NCI-H2171 treated with DMSO at 0.1 percent for 48 hours (cell line): Measurements from ENCODE around the gene ROCK2.
"Not testable (repeated sequence)": the region's sequence is repeated elsewhere in the genome, so short reads cannot be mapped to it uniquely, and the experiment has no call there.

Source experiments
- DNase-seq: peaks from one replicate; lab custom pipeline; 2025; lab: John Stamatoyannopoulos, UW

Gene ROCK2

GRCh38 chr2:11340717-11341116 lies 3.7 kb downstream of the ROCK2 start:
- DNase-seq, result no peak

- no peak for DNase-seq
Observed at GRCh38 chr2:11339508-11340083, 4.8 kb downstream of the ROCK2 start.

GRCh38 chr2:11338580-11338979 lies 5.9 kb downstream of the ROCK2 start:
- DNase-seq, result no peak

GRCh38 chr2:11337909-11338308 lies 6.5 kb downstream of the ROCK2 start:
- DNase-seq, result no peak

GRCh38 chr2:11336189-11336588 lies 8.2 kb downstream of the ROCK2 start:
- no peak for DNase-seq

- no peak for DNase-seq
Observed at GRCh38 chr2:11333427-11334183, 10.8 kb downstream of the ROCK2 start.

- DNase-seq, result no peak
Observed at GRCh38 chr2:11332596-11332995, 11.8 kb downstream of the ROCK2 start.

- DNase-seq, result no peak
Observed at GRCh38 chr2:11330457-11331142, 13.8 kb downstream of the ROCK2 start.

- DNase-seq, result no peak
Observed at GRCh38 chr2:11329776-11330175, 14.7 kb downstream of the ROCK2 start.

- DNase-seq, result not testable (repeated sequence)
Observed at GRCh38 chr2:11328522-11328921, 15.9 kb downstream of the ROCK2 start.

- no peak for DNase-seq
Observed at GRCh38 chr2:11327871-11328270, 16.6 kb downstream of the ROCK2 start.

GRCh38 chr2:11326677-11327211 lies 17.7 kb downstream of the ROCK2 start:
- DNase-seq, result no peak

GRCh38 chr2:11325961-11326676 lies 18.3 kb downstream of the ROCK2 start:
- no peak for DNase-seq

GRCh38 chr2:11321847-11322246 lies 22.6 kb downstream of the ROCK2 start:
- DNase-seq, result no peak

GRCh38 chr2:11320698-11321492 lies 23.5 kb downstream of the ROCK2 start:
- peak; percentile 14 for DNase-seq

GRCh38 chr2:11319939-11320338 lies 24.5 kb downstream of the ROCK2 start:
- peak; percentile 23 for DNase-seq

- no peak for DNase-seq
Observed at GRCh38 chr2:11315074-11315705, 29.2 kb downstream of the ROCK2 start.

GRCh38 chr2:11314487-11314886 lies 29.9 kb downstream of the ROCK2 start:
- no peak for DNase-seq

GRCh38 chr2:11312770-11313471 lies 31.5 kb downstream of the ROCK2 start:
- no peak for DNase-seq

GRCh38 chr2:11311543-11311942 lies 32.9 kb downstream of the ROCK2 start:
- no peak for DNase-seq
